Activated T-cell treated with anti-CD3 and anti-CD28 coated beads, Interleukin-2, amount 50 U/mL, for 1 hour (primary cell): ENCODE data around the gene RILPL1.
"Not testable (repeated sequence)": the region's sequence is repeated elsewhere in the genome, so short reads cannot be mapped to it uniquely, and the experiment has no call there.

Experiments used
- DNase-seq: peaks from one replicate; pipeline ENCODE4 v3.0.0-alpha.2; 2020

The RILPL1 gene

DNA sequence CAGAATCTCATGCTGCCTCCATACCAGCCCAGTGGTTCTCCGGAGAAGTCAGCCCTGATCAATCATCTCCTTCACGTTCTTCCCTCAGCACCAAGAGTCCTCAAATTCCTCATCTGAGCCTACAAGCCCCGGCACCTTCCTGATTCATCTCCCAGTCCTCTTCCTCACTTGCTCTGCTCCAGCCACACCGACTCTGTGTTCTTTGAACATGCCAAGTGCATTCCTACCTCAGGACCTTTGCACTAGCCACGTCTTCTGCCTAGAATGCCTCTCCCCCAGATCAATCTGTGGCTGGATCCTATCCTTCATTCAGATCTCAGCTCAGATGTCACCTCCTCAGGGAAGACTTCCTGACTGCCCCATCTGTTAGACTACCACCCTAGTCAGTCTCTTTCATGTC, 4.7 kb downstream of the RILPL1 start:
- DNase-seq = no peak

DNA sequence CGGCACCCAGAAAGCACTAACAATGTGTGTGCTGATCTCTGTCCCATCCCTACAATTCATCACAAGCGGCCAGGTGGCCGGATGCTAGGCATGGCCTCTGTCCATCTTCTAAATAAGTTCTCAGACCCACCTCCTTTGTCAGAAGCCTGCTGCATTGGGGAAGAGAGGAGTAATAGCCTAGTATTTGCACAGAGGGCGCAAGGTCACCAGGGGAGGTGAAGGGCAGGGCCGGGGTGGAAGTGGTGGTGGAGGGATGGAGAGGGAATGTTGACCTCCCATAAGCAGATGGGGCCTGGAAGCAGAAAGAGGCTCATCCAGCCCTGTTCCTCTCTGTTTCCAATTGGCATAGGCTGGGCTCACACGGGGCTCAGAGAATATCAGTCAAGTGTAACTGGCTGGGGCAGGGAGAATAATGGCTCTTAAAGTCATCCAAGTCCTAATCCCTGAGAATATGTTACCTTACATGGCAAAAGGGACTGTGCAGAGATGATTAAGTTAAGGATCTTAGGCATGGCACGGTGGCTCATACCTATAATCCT, 6.9 kb downstream of the RILPL1 start:
- no peak for DNase-seq

DNA sequence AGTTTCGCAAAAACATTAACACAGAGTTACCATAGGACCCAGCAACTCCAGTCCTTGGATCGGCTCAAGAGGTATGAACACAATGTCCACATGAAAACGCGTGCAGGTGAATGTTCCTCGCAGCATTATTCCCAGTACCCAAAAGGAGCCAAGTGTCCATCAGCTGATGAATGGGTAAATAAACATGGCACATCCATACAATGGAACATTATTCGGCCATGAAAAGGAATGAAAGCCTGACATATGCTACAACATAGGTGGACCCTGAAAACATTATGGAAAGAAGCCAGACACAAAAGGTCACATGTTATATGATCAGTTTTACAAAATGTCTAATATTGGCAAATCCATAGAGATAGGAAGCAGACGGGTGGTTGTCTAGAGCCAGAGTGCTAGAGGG, 9.1 kb downstream of the RILPL1 start:
- no peak for DNase-seq

DNA sequence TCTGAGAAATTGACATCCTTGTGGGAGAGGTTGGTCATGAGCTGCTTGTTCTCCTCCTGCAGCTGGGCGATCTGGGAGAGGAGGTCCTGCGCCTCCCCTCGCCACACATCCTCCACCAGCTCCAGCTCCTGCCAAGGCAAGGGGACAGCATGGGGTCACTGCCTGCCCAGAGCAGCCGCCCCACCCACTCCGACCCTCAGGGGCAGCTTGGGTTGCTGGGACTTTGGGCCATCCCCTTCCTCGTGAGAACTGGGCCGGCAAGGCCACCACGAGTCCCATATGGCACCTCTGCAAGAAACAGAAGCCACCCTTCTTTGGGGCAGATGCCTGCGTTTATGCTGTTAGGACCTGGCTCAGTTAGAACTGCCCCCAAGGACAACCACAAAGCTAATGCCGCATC, 10.0 kb downstream of the RILPL1 start:
- no peak for DNase-seq

DNA sequence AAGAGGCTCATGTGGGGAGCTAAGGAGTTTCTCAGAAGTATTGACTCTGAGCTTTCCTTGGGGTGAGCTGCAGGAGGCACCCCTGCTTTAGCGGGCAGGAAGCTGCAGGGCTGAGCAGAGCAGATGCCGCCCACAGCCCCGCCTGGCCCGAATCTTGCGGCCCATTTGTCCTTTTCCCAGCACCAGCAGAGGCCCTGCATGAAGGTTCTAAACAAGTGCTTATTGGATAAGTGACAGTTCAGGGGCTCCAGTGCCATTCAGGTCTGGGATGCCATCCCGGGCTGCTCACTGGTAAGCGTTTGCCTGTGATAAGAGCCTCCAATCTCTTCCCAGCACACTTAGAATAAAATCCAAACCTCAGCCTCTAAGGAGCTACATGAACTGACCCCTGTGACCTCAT, 11.4 kb downstream of the RILPL1 start:
- no peak for DNase-seq

DNA sequence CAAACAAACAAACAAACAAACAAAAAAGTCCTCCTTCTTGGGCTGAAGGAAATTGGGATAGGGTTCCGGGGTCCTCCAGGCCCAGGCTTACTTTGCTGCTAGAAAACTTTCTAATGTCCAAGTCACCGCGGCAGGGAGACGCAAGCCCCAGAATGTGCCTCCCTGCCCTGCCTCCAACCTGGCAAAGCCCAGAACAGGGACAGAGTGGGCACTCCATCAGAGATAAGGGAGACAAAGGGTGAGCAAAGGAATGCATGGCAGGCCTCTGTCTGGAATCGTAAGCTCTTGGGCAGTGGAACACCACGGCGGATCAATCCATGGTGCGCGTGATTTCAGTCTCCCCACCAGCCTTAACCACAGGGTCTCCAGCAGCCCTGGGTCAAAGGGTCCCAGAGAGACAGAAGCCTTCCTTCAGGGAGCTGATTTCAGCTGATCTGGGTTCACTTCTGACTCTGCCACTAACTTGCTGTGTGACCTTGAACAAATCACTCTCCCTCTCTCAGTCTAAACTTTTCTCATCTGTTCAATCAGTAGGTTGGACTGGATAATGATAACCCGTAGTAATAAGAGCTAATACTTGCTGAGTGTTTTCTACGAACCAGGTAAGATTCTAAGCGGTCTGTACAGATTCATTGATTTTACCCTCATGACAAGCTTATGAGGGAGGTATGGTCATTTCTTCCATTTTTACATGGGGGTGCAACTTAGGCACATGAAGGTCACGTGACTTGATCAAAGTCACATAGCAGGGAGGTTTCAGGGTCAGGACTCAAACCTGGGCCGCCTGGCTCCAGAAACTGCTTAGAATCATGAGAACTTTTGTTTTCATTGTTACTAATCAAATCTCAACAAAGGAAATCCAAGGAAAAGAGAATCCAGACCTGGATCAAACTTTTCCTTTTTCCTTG, 12.7 kb downstream of the RILPL1 start:
- no peak for DNase-seq

DNA sequence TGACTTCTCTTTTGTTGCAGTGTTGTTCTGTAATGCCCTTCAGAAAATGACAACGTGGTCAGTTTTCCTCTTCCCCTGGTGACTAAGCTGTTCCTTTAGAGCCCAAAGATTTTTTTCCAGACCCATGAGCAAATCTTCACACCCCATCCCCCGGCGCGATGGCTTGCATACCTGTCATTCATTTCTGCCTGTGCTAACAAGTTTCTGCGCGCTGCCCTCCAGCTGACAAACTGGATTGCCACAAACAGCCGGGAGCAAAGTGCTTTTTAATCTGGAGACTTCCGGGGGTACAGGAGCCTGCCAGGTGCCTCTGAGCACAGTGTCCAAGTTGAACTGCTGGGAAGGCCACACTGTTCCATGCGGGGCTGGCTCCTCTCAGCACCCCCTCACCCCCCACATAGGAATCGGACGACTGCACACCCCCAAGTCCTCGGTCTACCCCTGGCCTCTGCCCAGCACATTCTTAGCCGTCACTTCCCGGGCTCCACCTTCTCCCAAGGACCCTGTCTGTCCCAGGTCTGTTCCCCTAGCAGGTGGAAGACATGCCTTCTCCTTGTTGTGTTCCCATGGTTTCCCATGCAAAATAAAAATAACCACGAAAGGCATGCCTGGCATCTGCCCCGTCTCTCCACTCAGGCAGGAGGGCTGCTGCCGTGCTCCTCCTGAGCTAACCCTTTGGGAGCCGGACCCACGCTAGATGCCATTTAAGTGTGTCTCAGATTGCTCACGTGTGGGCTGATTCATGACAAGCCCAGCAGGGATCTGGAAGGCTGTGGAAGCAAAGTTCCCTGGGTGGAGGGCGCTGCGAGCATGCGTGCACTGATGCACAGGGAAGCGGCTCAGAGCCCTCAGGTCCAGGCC, 14.1 kb downstream of the RILPL1 start:
- no peak for DNase-seq

DNA sequence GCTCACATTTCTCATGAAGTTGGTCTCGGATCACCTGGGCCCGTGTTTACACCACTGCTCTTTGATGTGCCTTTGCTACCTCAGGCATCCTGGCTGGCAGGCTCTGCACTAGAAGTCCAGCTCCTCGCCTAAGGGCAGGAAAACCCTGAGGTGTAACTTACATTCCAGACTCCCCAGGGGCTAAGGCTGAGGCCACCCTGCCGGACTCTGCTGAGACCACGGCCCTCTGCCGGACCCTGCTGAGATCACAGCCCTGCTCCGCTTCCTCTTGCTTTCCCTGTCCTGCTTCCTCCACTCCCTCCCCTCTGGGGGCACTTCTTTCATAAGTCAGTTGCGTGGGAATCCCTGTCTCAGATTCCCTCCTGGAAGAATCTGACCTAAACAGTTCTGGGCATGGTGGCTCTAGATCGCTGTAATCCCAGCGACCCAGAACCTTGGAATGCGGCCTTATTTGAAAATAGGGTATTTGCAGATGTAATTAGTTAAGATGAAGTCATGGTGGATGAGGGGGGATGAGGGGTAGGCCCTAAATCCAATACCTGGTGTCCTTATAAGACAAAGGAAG, 17.2 kb downstream of the RILPL1 start:
- DNase-seq = no peak

DNA sequence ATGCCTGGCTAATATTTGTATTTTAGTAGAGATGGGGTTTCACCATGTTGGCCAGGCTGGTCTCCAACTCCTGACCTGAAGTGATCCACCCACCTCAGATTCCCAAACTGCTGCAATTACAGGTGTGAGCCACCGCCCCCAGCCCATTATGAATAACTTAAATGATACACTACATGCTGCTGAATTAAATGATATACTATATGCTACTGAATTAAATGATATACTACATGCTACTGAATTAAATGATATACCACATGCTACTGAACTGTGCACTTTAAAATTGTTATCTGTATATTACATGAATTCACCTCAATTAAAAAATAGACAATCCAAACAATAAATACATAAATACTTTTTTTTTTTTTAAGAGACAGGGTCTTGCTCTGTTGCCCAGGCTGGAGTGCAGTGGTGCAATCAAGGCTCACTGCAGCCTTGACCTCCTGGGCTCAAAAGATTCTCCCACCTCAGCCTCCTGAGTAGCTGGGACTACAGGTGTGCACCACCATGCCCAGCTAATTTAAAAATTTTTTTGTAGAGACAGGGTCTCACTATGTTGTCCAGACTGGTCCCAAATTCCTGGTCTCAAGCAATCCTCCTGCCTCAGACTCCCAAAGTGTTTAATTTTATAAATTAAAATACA, 18.8 kb downstream of the RILPL1 start:
- DNase-seq = not testable (repeated sequence)

DNA sequence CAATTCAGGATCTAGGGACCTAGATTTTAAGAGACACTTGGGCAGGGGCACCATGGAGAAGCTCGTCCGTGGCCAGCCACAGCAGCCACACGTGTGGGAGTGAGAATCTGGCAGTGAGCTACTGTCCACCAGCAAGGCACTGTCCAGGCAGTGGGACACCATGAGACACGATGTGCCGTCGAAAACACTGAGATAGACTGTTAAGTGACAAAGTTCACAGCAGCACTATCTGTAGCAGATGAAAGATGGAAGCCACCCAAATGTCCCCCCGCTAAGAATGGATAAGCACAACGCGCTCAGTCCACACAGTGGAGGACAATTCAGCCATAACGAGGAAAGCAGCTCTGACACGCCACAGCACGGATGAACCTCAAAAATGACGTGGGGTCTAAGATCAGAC, 19.7 kb downstream of the RILPL1 start:
- DNase-seq = no peak

DNA sequence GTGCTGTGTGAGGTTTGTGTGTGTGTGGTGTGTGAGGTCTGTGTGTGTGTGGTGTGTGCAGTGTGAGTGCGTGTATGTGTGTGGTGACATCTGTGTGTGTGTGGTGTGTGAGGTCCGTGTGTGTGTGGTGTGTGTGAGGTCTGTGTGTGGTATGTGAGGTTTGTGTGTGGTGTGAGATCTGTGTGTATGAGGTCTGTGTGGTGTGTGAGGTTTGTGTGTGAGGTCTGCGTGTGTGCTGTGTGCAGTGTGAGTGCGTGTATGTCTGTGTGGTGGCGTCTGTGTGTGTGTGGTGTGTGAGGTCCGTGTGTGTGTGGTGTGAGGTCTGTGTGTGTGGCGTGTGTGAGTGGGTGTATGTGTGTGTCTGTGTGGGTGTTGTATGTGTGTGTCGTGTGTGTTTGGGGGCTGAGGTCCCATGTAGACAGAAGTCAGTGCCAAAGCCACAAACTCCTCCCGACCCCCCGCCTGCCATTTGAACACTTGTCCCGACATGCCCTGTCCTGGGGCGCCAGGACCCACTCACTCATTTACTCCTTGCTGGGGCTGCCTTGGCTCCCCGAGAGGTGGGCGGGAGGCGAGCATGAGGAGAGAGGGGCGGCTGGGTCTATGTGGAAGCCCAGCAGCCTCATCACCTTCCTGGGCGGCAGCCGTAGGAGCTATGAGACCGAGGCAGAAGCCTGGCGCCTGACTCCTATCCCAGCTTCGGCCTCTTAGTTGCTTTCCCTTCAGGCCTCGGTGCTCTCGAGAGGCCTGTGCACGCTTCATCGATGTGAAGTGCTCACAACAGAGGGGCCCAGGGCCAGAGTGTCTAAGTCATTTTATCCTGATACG, 20.5 kb downstream of the RILPL1 start:
- no peak for DNase-seq

DNA sequence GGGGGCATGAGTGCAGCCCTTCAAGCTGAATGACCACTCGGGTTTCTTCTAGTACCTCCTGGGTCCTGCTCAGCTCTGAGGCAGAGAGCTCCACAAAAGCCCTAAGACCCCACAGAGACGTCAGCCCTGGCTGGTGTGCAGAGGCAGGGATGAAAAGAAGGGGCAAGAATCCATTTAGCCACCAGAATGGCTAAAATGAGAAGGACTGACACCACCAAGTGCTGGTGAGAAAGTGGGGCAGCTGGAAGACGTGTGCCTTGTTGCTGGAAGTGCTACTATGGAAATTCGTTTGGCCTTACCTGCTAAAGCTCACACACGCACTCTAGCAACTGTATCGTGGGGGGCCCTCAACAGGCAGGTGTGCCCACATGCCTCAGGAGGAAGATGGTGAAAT, 26.7 kb downstream of the RILPL1 start:
- no peak for DNase-seq

DNA sequence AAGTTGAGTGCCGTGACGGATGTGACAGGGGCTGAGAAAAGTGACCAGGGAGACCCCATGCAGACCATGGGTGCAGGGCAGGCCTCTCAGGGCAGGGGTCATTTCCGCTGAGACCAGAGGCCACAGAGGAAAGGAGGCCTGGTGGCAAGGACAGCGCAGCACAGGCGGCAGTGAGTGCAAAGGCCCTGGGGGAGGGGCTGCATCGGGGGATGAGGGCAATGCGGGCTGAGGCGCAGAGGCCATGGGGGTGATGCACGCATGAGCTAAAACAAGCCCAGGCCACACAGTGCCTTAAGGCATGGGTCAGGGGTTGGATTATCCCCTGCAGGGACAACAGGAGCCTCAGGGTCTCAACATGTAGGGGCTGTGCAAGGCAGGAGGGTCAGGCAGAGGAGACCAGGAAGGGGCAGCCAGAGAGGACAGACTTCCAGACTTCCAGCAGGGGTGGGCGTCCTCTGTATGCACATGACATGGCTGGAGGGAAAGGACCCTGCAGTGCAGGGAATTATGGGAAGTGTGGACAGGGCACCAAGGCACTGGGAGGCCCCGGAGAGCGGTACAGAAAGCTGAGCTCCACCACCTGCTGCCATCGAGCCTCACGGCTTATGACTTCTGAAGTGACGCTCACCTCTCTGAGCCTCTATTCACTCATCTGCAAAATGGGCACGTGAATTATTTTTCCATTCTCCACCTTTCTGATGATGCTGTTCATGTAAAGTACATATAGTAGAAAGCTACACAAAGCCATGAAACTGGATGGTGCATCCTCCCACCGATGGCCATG, 27.3 kb downstream of the RILPL1 start:
- DNase-seq = no peak

DNA sequence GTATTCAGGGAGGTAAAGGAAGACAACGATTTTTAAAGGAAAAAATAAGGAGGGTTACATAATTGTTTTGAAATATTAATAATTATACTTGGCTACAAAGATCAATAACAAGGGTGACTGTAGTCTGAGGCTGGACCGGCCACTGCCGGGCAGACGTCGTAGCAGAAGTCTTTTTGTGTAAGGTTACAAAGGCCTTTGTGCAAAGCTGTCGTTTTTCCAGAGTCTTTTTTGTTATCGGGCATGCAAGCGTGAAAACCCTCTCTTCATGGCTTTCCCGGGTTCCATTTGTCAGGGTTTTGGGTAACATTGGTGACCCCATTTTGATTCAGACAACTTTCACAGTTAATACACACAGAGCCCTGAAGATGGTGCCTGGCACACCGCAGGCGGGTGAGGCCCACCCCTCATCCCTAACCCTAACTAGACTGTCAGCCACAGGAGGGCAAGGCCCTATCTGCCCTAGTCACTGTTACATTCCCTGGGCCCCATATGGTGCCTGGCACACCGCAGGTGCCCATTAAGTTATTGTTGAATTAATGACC, 31.3 kb downstream of the RILPL1 start:
- DNase-seq = no peak

DNA sequence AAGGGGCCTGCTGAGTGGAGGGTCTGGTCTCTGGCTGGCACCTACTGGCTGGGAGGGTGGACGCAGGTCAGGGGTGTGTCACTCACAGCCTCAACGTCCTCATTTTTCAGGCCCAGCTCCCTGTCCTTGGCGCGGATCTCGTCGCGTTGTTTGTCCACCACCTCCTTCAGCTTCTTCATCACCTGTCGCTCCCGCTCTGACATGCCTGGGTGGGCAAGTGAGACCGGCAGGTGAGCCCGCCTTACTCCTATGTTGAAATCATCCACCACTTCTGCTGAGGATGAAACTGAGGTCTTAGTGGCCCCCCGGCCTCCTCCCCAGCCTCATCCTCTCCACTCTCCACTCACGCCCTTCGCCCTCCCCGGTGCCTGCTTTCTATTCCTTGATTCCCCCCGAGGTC, 34.2 kb downstream of the RILPL1 start:
- DNase-seq = no peak

DNA sequence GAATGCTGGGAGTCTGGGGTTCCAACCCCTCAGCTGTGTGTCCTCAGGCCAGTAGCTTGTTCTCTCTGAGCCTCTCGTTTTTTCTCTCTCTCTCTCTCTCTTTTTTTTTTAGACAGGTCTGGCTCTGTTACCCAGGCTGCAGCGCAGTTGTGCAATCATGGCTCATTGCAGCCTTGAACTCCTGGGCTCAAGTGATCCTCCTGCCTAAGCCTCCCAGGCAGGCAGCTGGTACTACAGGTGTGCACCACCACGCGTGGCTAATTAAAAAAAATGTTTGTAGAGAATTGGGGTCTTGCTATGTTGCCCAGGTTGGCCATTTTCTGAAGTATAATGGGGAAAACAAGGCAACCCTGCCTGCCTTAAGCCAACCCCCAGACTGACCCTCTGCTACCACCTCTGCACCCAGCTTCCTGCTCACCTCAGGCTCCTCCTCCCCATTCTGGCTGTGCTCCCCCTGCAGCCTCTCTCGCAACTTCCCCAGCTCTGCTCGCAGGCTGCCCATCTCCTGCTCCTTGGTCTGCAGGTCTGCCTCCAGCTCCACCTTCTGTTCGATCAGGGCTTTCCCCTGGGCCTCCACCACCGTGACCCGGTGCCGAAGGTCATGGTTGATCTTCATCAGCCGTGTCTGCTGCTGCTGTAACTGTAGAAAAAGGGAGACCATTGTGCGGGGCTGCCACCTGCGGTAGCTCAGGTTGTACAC, 35.2 kb downstream of the RILPL1 start:
- DNase-seq = no peak

DNA sequence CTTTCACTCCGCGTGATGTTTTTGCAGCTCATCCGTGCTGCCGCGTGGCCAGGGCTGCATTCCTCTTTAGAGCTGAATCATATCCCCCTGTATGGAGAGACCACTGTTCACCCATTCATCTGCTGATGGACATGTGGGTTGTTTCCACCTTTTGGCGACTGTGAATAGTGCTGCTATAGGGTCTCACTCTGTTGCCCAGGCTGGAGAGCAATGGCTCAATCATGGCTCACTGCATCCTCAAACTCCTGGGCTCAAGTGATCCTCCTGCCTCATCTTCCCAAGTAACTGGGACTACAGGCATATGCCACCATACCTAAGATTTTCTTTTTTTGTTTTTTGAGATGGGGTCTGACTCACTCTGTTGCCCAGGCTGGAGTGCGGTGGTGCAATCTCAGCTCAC, 36.5 kb downstream of the RILPL1 start:
- DNase-seq = no peak

DNA sequence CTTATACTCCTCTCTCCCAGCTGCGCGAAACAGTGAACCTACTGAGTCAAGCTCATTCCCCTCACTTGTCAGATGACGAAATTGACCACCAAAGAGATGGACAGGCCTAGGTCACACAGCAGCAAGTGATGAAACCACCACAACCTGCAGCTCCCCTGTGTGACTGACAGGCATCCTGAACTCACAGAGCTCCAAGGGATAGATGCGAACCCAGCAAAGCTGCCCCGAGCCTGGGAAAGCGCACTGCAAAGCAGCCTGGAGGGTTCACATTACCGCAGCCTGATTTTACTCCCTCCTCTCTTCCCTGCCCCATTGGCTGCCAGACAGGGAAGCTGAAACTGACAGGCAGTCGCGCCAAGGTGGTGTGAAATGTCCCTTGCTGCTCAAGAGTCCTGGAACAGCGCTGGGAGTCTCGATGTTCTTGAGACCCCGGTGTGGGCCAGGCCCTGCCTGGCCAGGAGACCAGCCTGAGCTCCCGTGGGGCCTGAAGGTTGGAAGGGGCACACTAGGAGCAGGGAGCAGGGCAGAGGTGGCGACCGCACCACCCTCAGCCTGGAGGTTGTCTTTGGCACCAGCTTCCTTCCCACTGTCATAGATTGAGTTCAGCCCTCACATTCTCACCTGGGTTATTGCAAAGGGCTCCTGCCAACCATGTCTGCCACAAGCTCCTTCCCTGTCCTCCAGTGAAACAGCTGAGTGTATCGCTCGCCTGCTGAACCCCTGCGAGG, 39.2 kb downstream of the RILPL1 start:
- DNase-seq = no peak

DNA sequence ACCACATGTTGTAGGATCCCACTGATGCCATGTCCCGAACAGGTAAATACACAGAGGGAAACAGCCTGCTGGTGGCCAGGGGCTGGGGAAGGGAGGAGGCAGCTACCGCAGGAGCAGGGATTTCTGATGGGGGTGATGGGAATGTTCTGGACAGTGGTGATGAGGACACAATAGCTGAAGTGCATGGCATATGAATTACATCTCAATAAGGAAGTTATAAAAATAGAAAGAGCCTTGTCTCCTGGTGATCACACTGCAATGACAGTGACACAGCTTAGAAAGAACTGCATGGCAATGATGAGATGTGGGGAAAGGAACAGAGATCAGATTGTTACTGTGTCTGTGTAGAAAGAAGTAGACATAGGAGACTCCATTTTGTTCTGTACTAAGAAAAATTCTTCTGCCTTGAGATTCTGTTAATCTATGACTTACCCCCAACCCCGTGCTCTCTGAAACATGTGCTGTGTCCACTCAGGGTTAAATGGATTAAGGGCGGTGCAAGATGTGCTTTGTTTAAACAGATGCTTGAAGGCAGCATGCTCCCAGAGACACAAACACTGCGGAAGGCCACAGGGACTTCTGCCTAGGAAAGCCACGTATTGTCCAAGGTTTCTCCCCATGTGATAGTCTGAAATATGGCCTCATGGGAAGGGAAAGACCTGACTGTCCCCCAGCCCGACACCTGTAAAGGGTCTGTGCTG, 41.0 kb downstream of the RILPL1 start:
- DNase-seq = not testable (repeated sequence)
